Ovary (tissue), 9 donors: ENCODE measurements around the gene SCNM1. TPM values are rescaled to one million over a fixed set of nuclear protein-coding genes. Genes with fewer than 3 reads are reported as not detected.

ENCODE experiments used
- DNase-seq, 5 donors: peaks; one replicate each; pipeline ENCODE4 v3.0.0-alpha.2; 2019 to 2020
- H3K27ac ChIP-seq, 2 donors: fragments of 200-600 bp; one replicate each; pipeline versions ENCODE4 v1.5.1 to v1.8.0; 2019 to 2022
- H3K27me3 ChIP-seq: fragments of 200-600 bp; one replicate; pipeline ENCODE4 v1.8.0; 2022
- H3K36me3 ChIP-seq: fragments of 200-600 bp; sonication (generic); one replicate; pipeline ENCODE4 v1.5.1; 2019
- H3K4me1 ChIP-seq: one replicate; pipeline ENCODE4 v1.8.1; 2013; ENCODE audit warnings: mild to moderate bottlenecking, moderate library complexity; ENCODE audit not compliant: insufficient read depth
- H3K4me3 ChIP-seq: fragments of 200-600 bp; sonication (generic); one replicate; pipeline ENCODE4 v1.5.1; 2017
- H3K9me3 ChIP-seq, 2 donors: fragments of 200-600 bp in 1 of 2; sonication (generic) in 1 of 2; one replicate each; pipeline versions ENCODE4 v1.5.1 to v1.8.1; 2013 to 2019; ENCODE audit warnings: mild to moderate bottlenecking in 1 of 2, moderate library complexity in 1 of 2
- EP300 ChIP-seq: sonication (generic); formaldehyde crosslinking; IDR thresholded peaks from one replicate; pipeline ENCODE4 v1.6.1; 2017; ENCODE audit warnings: antibody characterized with exemption
- POLR2A ChIP-seq: fragments of 450-650 bp; IDR thresholded peaks from one replicate; pipeline ENCODE4 v1.6.1; 2017; ENCODE audit warnings: antibody characterized with exemption, mild to moderate bottlenecking, moderate library complexity
- WGBS, 3 donors: extraction: QIAGEN DNeasy Blood & Tissue Kit in 1 of 3; methylation state at CpG; one replicate each; pipeline versions ENCODE4 v1.1.5 to v1.1.7; 2013 to 2017; 5-methylcytosine and 5-hydroxymethylcytosine counted together
- intact Hi-C, 4 donors: fragments of 100-400 bp; cut with DNase I; formaldehyde crosslinking; loops; one replicate each; pipeline versions ENCODE4 v1.11.0 to v1.15.1; 2022 to 2023
- polyA plus RNA-seq, 2 donors: library from polyadenylated mRNA; stranded (reverse); fragments of 200-250 nt in 1 of 2; fragments of 350-450 nt in 1 of 2; fragmentation: Illumina TruSeq in 1 of 2; extraction: RNeasy Lipid Tissue Mini Kit (QIAGEN cat#74804) in 1 of 2; gene quantifications; one replicate each; pipeline ENCODE4 v1.2.3, GENCODE V29; 2013 to 2014
- total RNA-seq, 7 donors: library from RNA; depleted of rRNA in 2 of 7; stranded (reverse); fragments of >200 nt in 2 of 7; fragmentation: NEBNext Ultra II Directional in 3 of 7; extraction: Animal tissue kit (Norgen Biotek cat#: 25700) in 3 of 7; gene quantifications; one replicate each; pipeline versions ENCODE4 v1.1.0 to v1.2.4, GENCODE V29; 2016 to 2023
- TF ChIP-seq, protein P1 (sequence below), 3 donors: fragments of 450-650 bp in 2 of 3; fragments of 200-600 bp in 1 of 3; IDR thresholded peaks; one replicate each; pipeline versions ENCODE4 v1.5.1 to v1.8.0; 2016 to 2022; ENCODE audit warnings: antibody characterized with exemption in 3 of 3, mild to moderate bottlenecking in 1 of 3
- donor health status: DM: no; HTN: no; CAD: no; lungs with moderate emphysema.
- donor health status: DM: no; HTN: no; CAD: no.
- donor health status: Bipolar disorder and iron deficiency.
- donor health status: DM: yes; HTN: yes; CAD: no.
- donor health status: DM: no; HTN: no; CAD: no.
- donor health status: DM: yes; HTN: yes; CAD: no.

SCNM1 gene
- total and polyA plus RNA-seq, 9 donors = 18.6 to 38.9 (median 27.4) TPM

DNA sequence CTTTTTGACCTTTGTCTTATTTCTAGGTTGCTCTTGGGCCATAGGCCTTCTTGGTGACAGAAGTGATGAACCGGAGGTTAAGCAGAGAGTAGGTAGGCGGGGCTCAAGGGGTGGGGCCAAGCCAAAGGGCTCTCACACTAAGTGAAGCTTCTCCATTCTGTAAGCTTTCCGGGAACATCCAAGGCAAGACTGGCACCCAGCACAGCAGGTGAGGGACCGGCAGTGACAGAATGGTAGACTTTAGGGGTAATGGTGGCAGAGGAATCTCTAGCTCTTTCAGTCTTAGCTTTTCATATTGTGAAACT lies 9.5 kb upstream of the SCNM1 start, which contains the start of gene TNFAIP8L2:
TNFAIP8L2 (plus strand) TSS at position 135 of the 305 bp plus-strand sequence. CDS start 2,049 bp downstream, outside the sequence.
- DNase-seq = no peak
- intact Hi-C loops = loop anchor here in 3 of 4 donors (5.0 to 10.0 kb wide), 4 partner anchors 54 to 134 kb away; no protein-coding TSS in a partner anchor
- Histone ChIP-seq H3K36me3 (no peaks in the 10 kb centered on the region), H3K4me3 (no peak within 1 kb of the TSS), H3K9me3 (no peaks in the 10 kb centered on the region), H3K27me3 (no peaks in the 10 kb centered on the region), H3K4me1 (no peaks in the 10 kb centered on the region), H3K27ac (no peak within 1 kb of the TSS)
- TF ChIP-seq EP300 (no peak), POLR2A (no peak)
- TF ChIP-seq, protein P1, sequence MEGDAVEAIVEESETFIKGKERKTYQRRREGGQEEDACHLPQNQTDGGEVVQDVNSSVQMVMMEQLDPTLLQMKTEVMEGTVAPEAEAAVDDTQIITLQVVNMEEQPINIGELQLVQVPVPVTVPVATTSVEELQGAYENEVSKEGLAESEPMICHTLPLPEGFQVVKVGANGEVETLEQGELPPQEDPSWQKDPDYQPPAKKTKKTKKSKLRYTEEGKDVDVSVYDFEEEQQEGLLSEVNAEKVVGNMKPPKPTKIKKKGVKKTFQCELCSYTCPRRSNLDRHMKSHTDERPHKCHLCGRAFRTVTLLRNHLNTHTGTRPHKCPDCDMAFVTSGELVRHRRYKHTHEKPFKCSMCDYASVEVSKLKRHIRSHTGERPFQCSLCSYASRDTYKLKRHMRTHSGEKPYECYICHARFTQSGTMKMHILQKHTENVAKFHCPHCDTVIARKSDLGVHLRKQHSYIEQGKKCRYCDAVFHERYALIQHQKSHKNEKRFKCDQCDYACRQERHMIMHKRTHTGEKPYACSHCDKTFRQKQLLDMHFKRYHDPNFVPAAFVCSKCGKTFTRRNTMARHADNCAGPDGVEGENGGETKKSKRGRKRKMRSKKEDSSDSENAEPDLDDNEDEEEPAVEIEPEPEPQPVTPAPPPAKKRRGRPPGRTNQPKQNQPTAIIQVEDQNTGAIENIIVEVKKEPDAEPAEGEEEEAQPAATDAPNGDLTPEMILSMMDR (IDR thresholded peaks at IDR 0.05) = no peak
- 67 to 84% (median 79%) methylated on average over 4 of the region's 4 CpGs for WGBS, 3 donors

DNA sequence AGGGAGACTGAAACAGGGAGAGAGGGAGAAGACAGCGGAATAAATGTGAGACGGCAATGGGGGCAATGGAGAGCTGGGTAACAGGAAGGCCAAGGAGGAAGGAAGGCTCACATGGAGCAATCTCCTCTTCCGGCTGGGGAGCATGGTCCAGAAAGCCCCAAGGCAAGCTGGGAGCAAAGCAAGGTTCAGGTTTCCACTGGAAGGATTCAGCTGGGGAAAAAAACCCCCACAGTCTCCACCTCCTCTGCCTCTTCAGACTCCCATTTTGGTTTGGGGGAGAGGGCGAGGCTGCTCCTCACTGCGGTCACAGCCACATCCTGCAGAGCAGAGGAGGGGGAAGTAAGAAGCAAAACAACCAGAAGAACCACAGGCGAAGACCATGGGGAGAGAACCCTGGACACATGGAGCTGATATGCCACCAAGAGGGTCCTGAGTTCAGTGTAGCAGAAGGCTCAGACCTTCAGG lies 8.8 kb upstream of the SCNM1 start:
- intact Hi-C loops = loop anchor here in 3 of 4 donors (5.0 to 10.0 kb wide), 4 partner anchors 55 to 135 kb away; no protein-coding TSS in a partner anchor
- no peaks in the 10 kb centered on the region for H3K9me3 ChIP-seq
- no peak for DNase-seq
- H3K4me3 ChIP-seq = no peak overlapping the region
- TF ChIP-seq EP300 (no peak), POLR2A (no peak)
- TF ChIP-seq, protein P1 (IDR thresholded peaks at IDR 0.05) = no peak
- no peak overlapping the region for H3K27ac ChIP-seq
- H3K4me1 ChIP-seq = no peaks in the 10 kb centered on the region
- 83 to 86% (median 84%) methylated on average over 6 of the region's 6 CpGs for WGBS, 3 donors
- no peaks in the 10 kb centered on the region for H3K27me3 ChIP-seq
- H3K36me3 ChIP-seq = no peaks in the 10 kb centered on the region

DNA sequence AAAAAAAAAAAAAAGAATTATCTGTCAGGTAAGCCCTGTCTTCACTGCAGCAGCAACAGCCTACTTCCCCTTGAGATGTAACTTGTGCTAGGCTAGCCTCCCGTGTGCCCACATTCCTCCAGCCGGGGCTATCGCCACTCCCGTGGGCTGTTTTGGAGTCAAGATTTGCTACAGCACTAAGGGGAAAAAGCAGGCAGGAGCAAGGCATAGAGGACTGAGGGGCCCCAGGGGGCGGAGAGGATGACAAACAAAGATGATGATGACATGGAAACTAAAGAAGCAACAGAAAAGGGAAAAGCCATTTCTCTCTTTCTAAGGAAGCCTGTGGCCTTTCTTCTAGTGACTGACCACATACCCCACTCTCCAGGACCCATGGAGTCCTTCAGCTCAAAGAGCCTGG lies 7.6 kb upstream of the SCNM1 start:
- no peak overlapping the region for H3K27ac ChIP-seq
- no peaks in the 10 kb centered on the region for H3K36me3 ChIP-seq
- DNase-seq = no peak
- intact Hi-C loops = loop anchor here in 3 of 4 donors (5.0 to 10.0 kb wide), 4 partner anchors 56 to 136 kb away; no protein-coding TSS in a partner anchor
- H3K9me3 ChIP-seq = no peaks in the 10 kb centered on the region
- H3K27me3 ChIP-seq = no peaks in the 10 kb centered on the region
- H3K4me1 ChIP-seq = no peaks in the 10 kb centered on the region
- 70 to 78% (median 77%) methylated on average over 5 of the region's 5 CpGs for WGBS, 3 donors
- no peak overlapping the region for H3K4me3 ChIP-seq
- TF ChIP-seq EP300 (no peak), POLR2A (no peak)
- TF ChIP-seq, protein P1 (IDR thresholded peaks at IDR 0.05) = no peak

DNA sequence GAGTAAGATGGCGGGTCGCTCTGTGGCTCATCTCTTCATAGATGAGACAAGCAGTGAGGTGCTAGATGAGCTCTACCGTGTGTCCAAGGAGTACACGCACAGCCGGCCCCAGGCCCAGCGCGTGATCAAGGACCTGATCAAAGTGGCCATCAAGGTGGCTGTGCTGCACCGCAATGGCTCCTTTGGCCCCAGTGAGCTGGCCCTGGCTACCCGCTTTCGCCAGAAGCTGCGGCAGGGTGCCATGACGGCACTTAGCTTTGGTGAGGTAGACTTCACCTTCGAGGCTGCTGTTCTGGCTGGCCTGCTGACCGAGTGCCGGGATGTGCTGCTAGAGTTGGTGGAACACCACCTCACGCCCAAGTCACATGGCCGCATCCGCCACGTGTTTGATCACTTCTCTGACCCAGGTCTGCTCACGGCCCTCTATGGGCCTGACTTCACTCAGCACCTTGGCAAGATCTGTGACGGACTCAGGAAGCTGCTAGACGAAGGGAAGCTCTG lies 7.1 kb upstream of the SCNM1 start:
- H3K4me3 ChIP-seq = no peak overlapping the region
- H3K27ac ChIP-seq = no peak overlapping the region
- H3K36me3 ChIP-seq = no peaks in the 10 kb centered on the region
- no peaks in the 10 kb centered on the region for H3K27me3 ChIP-seq
- H3K9me3 ChIP-seq = no peaks in the 10 kb centered on the region
- peaks cover 2% of the 10 kb centered on the region for H3K4me1 ChIP-seq
- TF ChIP-seq POLR2A (no peak), EP300 (no peak)
- TF ChIP-seq, protein P1 (IDR thresholded peaks at IDR 0.05) = no peak
- DNase-seq = no peak
- 80 to 83% (median 83%) methylated on average over 22 of the region's 22 CpGs for WGBS, 3 donors
- intact Hi-C loops = loop anchor here in 3 of 4 donors (5.0 to 10.0 kb wide), 4 partner anchors 56 to 136 kb away; no protein-coding TSS in a partner anchor
